HL-60/S4 (cell line): ENCODE measurements around the gene MPC1L.
"Not testable (repeated sequence)": the region's sequence is repeated elsewhere in the genome, so short reads cannot be mapped to it uniquely, and the experiment has no call there.

Experiments
- in situ Hi-C: fragments of 300-500 bp; cut with MboI; formaldehyde crosslinking; loops from 2 replicates; pipeline ENCODE4 v1.14.3; 2022; ENCODE audit warnings: low sequenced_read_pairs

The MPC1L gene

GRCh38 chrX:40623139-40623536 is at the start of gene MPC1L:
TSS of gene MPC1L (plus strand) at chrX:40623428. CDS start at chrX:40623566, 138 bp downstream.
- in situ Hi-C loops = no loop called here

- in situ Hi-C loops = no loop called here
Observed at GRCh38 chrX:40573763-40574162, 49.5 kb upstream of the MPC1L start.

GRCh38 chrX:40575411-40575810 is 47.8 kb upstream of the MPC1L start:
- in situ Hi-C loops = not testable (repeated sequence)

- in situ Hi-C loops = no loop called here
Observed at GRCh38 chrX:40576291-40576690, 46.9 kb upstream of the MPC1L start.

- in situ Hi-C loops = no loop called here
Observed at GRCh38 chrX:40578039-40578695, 45.1 kb upstream of the MPC1L start.

- in situ Hi-C loops = no loop called here
Observed at GRCh38 chrX:40579141-40579540, 44.1 kb upstream of the MPC1L start.

GRCh38 chrX:40579900-40580536 is 43.2 kb upstream of the MPC1L start:
- in situ Hi-C loops = no loop called here

GRCh38 chrX:40580537-40581335 is 42.5 kb upstream of the MPC1L start, which contains the start of gene ATP6AP2:
TSS of gene ATP6AP2 (plus strand) at chrX:40580970. CDS start at chrX:40581066, 96 bp downstream.
- in situ Hi-C loops = no loop called here

- in situ Hi-C loops = no loop called here
Observed at GRCh38 chrX:40581336-40581920, 41.8 kb upstream of the MPC1L start.

GRCh38 chrX:40582178-40582577 is 41.0 kb upstream of the MPC1L start:
- in situ Hi-C loops = not testable (repeated sequence)

- in situ Hi-C loops = no loop called here
Observed at GRCh38 chrX:40582811-40583210, 40.4 kb upstream of the MPC1L start.

GRCh38 chrX:40587623-40588022 is 35.6 kb upstream of the MPC1L start:
- in situ Hi-C loops = not testable (repeated sequence)

GRCh38 chrX:40589616-40590321 is 33.5 kb upstream of the MPC1L start:
- in situ Hi-C loops = not testable (repeated sequence)

GRCh38 chrX:40603446-40603845 is 19.8 kb upstream of the MPC1L start:
- in situ Hi-C loops = no loop called here

- in situ Hi-C loops = no loop called here
Observed at GRCh38 chrX:40607381-40607780, 15.8 kb upstream of the MPC1L start.

- in situ Hi-C loops = no loop called here
Observed at GRCh38 chrX:40612511-40612910, 10.7 kb upstream of the MPC1L start.

GRCh38 chrX:40615976-40616375 is 7.3 kb upstream of the MPC1L start:
- in situ Hi-C loops = no loop called here

- in situ Hi-C loops = no loop called here
Observed at GRCh38 chrX:40617566-40617965, 5.7 kb upstream of the MPC1L start.

GRCh38 chrX:40622479-40623138 is 619 bp upstream of the MPC1L start:
- in situ Hi-C loops = no loop called here

- in situ Hi-C loops = no loop called here
Observed at GRCh38 chrX:40623665-40624064, 437 bp downstream of the MPC1L start.
